ENCODE data around the gene WDR55. TPM values are rescaled to one million over a fixed set of nuclear protein-coding genes. Genes with fewer than 3 reads are reported as not detected.
"Not testable (repeated sequence)": the region's sequence is repeated elsewhere in the genome, so short reads cannot be mapped to it uniquely, and the experiment has no call there.

The WDR55 gene
- total RNA-seq, 1 donor from 2014 or later: 40.8 TPM

DNA sequence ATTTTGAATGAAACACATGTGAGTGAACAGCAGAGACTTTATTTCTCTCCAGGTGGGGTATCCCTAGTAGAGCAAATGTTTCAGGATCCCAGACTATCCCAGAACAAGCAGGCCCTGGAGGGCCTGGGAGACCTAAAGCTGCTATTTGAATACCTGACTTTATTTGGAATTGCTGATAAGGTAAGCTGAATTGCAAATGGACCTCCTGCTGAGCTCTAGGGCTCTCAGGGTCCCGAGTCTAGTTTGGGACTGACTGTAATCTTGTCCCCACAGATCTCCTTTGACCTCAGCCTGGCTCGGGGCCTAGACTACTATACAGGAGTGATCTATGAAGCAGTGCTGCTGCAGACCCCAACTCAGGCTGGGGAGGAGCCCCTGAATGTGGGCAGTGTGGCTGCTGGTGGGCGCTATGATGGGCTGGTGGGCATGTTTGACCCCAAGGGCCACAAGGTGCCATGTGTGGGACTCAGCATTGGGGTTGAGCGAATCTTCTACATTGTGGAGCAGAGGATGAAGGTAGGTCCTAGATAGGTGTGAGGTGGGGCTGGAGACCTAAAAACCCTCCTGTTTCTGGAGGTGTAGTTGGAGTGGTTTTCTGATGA lies 32.3 kb downstream of the WDR55 start:
- Histone ChIP-seq H3K36me3 (ENCODE audit: control insufficient read depth, insufficient read depth, low read length) (peaks cover 27% of the 10 kb centered on the region), H3K27me3 (ENCODE audit: control insufficient read depth, insufficient read depth, low read length) (no peaks in the 10 kb centered on the region), H3K4me3 (ENCODE audit: low read depth, low read length) (no peak overlapping the region)
- no peak for DNase-seq (ENCODE audit: low read depth)
- TF ChIP-seq, protein P1, sequence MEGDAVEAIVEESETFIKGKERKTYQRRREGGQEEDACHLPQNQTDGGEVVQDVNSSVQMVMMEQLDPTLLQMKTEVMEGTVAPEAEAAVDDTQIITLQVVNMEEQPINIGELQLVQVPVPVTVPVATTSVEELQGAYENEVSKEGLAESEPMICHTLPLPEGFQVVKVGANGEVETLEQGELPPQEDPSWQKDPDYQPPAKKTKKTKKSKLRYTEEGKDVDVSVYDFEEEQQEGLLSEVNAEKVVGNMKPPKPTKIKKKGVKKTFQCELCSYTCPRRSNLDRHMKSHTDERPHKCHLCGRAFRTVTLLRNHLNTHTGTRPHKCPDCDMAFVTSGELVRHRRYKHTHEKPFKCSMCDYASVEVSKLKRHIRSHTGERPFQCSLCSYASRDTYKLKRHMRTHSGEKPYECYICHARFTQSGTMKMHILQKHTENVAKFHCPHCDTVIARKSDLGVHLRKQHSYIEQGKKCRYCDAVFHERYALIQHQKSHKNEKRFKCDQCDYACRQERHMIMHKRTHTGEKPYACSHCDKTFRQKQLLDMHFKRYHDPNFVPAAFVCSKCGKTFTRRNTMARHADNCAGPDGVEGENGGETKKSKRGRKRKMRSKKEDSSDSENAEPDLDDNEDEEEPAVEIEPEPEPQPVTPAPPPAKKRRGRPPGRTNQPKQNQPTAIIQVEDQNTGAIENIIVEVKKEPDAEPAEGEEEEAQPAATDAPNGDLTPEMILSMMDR (IDR thresholded peaks at IDR 0.05; ENCODE audit: insufficient read depth, low read length, severe bottlenecking): no peak
- no peak for FAIRE-seq

GRCh38 chr5:140700177-140701144 lies 35.8 kb downstream of the WDR55 start, which contains the start of gene ZMAT2:
Gene ZMAT2, plus strand, starts transcription at chr5:140700447. Its CDS starts 14 bp downstream, at chr5:140700461.
- Histone ChIP-seq H3K4me3 (ENCODE audit: low read depth, low read length) (peak within 1 kb of the TSS; percentile 74), H3K27me3 (ENCODE audit: control insufficient read depth, insufficient read depth, low read length) (no peaks in the 10 kb centered on the region), H3K36me3 (ENCODE audit: control insufficient read depth, insufficient read depth, low read length) (peaks cover 28% of the 10 kb centered on the region)
- FAIRE-seq (peak; percentile 98), DNase-seq (ENCODE audit: low read depth) (peak; percentile 99)
- TF ChIP-seq, protein P1 (IDR thresholded peaks at IDR 0.05; ENCODE audit: insufficient read depth, low read length, severe bottlenecking): no peak

DNA sequence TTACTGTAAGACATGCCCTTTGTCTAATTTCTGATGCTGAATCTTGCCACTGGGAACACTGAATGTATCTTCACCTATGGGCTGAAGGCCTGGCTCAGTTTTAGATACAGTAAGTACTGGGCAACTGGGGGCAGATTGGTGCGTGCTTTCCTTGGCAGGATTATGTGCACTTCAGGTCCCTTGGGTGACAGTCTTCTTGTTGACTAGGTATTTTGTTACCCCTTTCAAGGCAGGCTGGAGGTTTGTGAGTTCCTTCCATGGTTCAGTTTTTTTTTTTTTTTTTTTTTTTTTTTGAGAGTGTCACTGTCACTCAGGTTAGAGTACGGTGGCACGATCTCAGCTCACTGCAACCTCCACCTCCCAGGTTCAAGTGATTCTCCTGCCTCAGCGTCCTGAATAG lies 43.1 kb downstream of the WDR55 start:
- FAIRE-seq (no peak), DNase-seq (ENCODE audit: low read depth) (no peak)
- Histone ChIP-seq H3K27me3 (ENCODE audit: control insufficient read depth, insufficient read depth, low read length) (no peaks in the 10 kb centered on the region), H3K4me3 (ENCODE audit: low read depth, low read length) (no peak overlapping the region), H3K36me3 (ENCODE audit: control insufficient read depth, insufficient read depth, low read length) (peaks cover 7% of the 10 kb centered on the region)
- TF ChIP-seq, protein P1 (IDR thresholded peaks at IDR 0.05; ENCODE audit: insufficient read depth, low read length, severe bottlenecking): no peak

DNA sequence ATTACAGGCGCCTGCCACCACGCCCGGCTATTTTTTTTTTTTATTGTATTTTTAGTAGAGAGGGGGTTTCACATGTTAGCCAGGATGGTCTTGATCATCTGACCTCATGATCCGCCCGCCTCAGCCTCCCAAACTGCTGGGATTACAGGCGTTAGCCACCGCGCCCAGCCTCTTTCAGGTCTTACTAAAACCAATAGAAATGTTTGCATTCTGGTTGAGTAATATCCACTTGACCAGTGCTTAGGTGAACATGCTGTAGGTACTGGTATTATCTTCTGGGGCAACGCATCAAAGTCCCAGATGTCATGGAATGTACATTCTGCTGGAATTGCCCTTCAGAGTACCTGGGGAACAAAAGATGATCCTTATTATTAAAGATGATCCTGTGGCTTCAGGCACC lies 44.1 kb downstream of the WDR55 start:
- H3K4me3 ChIP-seq (ENCODE audit: low read depth, low read length); DNase-seq (ENCODE audit: low read depth); H3K36me3 ChIP-seq (ENCODE audit: control insufficient read depth, insufficient read depth, low read length); FAIRE-seq; H3K27me3 ChIP-seq (ENCODE audit: control insufficient read depth, insufficient read depth, low read length): not testable (repeated sequence)

GRCh38 chr5:140710899-140711552 lies 46.3 kb downstream of the WDR55 start:
- Histone ChIP-seq H3K27me3 (ENCODE audit: control insufficient read depth, insufficient read depth, low read length) (no peaks in the 10 kb centered on the region), H3K4me3 (ENCODE audit: low read depth, low read length) (peak overlapping the region; percentile 78), H3K36me3 (ENCODE audit: control insufficient read depth, insufficient read depth, low read length) (no peaks in the 10 kb centered on the region)
- FAIRE-seq (no peak), DNase-seq (ENCODE audit: low read depth) (peak; percentile 95)
- TF ChIP-seq, protein P1 (IDR thresholded peaks at IDR 0.05; ENCODE audit: insufficient read depth, low read length, severe bottlenecking): no peak

DNA sequence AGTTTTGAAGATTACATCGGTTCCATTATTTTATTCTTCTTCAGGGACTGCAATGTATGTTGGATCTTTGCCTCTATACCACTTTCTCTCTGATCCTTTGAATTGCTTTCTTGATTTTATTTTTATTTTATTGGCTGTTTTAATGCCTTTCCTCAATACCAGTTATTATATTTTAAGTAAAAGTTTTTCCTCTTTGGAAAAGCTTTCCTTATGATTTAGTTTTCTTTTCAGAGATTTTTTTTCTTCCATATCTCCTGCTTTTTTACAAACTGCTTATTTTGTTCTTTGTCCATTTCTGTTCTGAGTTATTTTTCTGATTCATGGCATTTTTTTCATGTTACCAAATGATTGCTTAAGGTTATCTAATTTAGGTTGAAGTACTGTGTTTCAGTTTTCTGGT lies 47.1 kb downstream of the WDR55 start:
- DNase-seq (ENCODE audit: low read depth): no peak
- no peak overlapping the region for H3K4me3 ChIP-seq (ENCODE audit: low read depth, low read length)
- FAIRE-seq: no peak
- TF ChIP-seq, protein P1 (IDR thresholded peaks at IDR 0.05; ENCODE audit: insufficient read depth, low read length, severe bottlenecking): no peak
- no peaks in the 10 kb centered on the region for H3K27me3 ChIP-seq (ENCODE audit: control insufficient read depth, insufficient read depth, low read length)
- H3K36me3 ChIP-seq (ENCODE audit: control insufficient read depth, insufficient read depth, low read length): no peaks in the 10 kb centered on the region

Data from bronchial epithelial cell (primary cell).